ENCODE results near the gene SBK3. TPM values are rescaled to one million over a fixed set of nuclear protein-coding genes. Genes with fewer than 3 reads are reported as not detected.

Gene SBK3, protein sequence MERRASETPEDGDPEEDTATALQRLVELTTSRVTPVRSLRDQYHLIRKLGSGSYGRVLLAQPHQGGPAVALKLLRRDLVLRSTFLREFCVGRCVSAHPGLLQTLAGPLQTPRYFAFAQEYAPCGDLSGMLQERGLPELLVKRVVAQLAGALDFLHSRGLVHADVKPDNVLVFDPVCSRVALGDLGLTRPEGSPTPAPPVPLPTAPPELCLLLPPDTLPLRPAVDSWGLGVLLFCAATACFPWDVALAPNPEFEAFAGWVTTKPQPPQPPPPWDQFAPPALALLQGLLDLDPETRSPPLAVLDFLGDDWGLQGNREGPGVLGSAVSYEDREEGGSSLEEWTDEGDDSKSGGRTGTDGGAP
- total RNA-seq: 0.09 TPM in 1 of 2 replicates, not detected in the other

GRCh38 chr19:55545443-55545842, at the start of gene SBK3:
Gene SBK3, minus strand, starts transcription at chr19:55545543. Its CDS starts 0 bp downstream, at chr19:55545543.

DNA sequence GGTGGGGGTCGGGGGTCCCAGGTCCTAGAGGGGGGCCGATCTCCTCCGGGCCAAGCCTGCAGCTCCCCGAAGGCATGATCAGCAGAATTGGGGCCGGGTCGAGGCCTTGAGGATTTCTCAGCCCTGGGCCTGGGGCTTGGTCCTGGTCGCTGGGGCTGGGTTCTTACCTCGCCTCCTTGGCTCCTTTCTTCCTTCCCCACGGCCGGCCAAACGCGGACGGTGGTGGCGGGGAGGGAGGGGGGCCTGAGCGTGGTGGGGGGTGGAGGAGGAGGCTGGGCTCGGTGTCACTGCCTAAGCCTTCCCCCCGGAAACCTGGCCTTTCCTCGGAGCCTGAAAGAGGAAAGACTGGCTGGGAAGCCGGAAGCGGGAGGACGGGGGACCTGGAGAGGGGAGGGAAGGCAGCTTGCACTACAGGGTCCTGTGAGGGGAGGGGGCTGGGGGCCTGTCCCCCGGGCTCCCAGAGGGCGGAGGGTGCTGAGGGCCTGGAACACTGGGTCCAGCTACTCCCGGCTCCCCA, 35.3 kb upstream of the SBK3 start, which contains the start of gene ZNF579:
ZNF579 (minus strand) TSS at position 221 of the 517 bp plus-strand sequence. CDS start 1,209 bp downstream, outside the sequence.

GRCh38 chr19:55536951-55537740, 8.2 kb downstream of the SBK3 start, which contains the start of gene SBK2:
Gene SBK2, minus strand, starts transcription at chr19:55537133. Its CDS starts 839 bp downstream, at chr19:55536294.

Other genes with a start within 250 kb of the SBK3 start
- gene TMEM150B, start 220.2 kb downstream of the SBK3 start, total RNA-seq: not detected in 2 replicates
- 8.1 and 8.4 TPM in 2 replicates for gene KMT5C, start 205.7 kb downstream of the SBK3 start, total RNA-seq
- under 0.01 TPM in 1 of 2 replicates, not detected in the other for gene COX6B2, start 190.8 kb downstream of the SBK3 start, total RNA-seq
- gene GARIN5B, start 182.3 kb downstream of the SBK3 start, total RNA-seq: not detected in 2 replicates
- 5.4 and 8.0 TPM in 2 replicates for gene IL11, start 175.1 kb downstream of the SBK3 start, total RNA-seq
- gene TMEM190, start 168.7 kb downstream of the SBK3 start, total RNA-seq: 0.28 TPM in 1 of 2 replicates, not detected in the other
- gene TMEM238, start 161.3 kb downstream of the SBK3 start, total RNA-seq: 0.14 and 0.18 TPM in 2 replicates
- 239 and 254 TPM in 2 replicates for gene RPL28, start 159.6 kb downstream of the SBK3 start, total RNA-seq
- 26.6 and 57.3 TPM in 2 replicates for gene UBE2S, start 137.8 kb downstream of the SBK3 start, total RNA-seq
- gene SHISA7, start 102.2 kb downstream of the SBK3 start, total RNA-seq: not detected in 2 replicates
- 44.5 and 55.9 TPM in 2 replicates for gene ISOC2, start 83.9 kb downstream of the SBK3 start, total RNA-seq
- not detected in 2 replicates for gene C19orf85, start 80.8 kb downstream of the SBK3 start, total RNA-seq
- gene ZNF628, start 68.9 kb downstream of the SBK3 start, total RNA-seq: 0.57 and 1.3 TPM in 2 replicates
- gene NAT14, start 60.4 kb downstream of the SBK3 start, total RNA-seq: 14.9 and 20.9 TPM in 2 replicates
- 5.4 and 18.1 TPM in 2 replicates for gene SSC5D, start 57.1 kb downstream of the SBK3 start, total RNA-seq
- gene SBK2, start 8.4 kb downstream of the SBK3 start, total RNA-seq: not detected in 2 replicates
- gene ZNF579, start 35.3 kb upstream of the SBK3 start, total RNA-seq: 2.1 and 2.8 TPM in 2 replicates
- 1.6 and 2.7 TPM in 2 replicates for gene FIZ1, start 54.0 kb upstream of the SBK3 start, total RNA-seq
- gene ZNF524, start 54.7 kb upstream of the SBK3 start, total RNA-seq: 9.1 and 9.5 TPM in 2 replicates
- 0.43 and 0.55 TPM in 2 replicates for gene ZNF865, start 60.1 kb upstream of the SBK3 start, total RNA-seq
- gene ZNF784, start 79.0 kb upstream of the SBK3 start, total RNA-seq: 3.8 and 4.0 TPM in 2 replicates
- 4.4 and 5.4 TPM in 2 replicates for gene ZNF580, start 95.5 kb upstream of the SBK3 start, total RNA-seq
- 23.9 and 25.7 TPM in 2 replicates for gene ZNF581, start 98.1 kb upstream of the SBK3 start, total RNA-seq
- 5.3 and 6.2 TPM in 2 replicates for gene CCDC106, start 102.7 kb upstream of the SBK3 start, total RNA-seq
- 76.8 and 86.0 TPM in 2 replicates for gene U2AF2, start 109.5 kb upstream of the SBK3 start, total RNA-seq
- gene EPN1, start 129.7 kb upstream of the SBK3 start, total RNA-seq: 27.3 and 35.7 TPM in 2 replicates
- gene NLRP9, start 192.9 kb upstream of the SBK3 start, total RNA-seq: not detected in 2 replicates
- gene RFPL4A, start 213.6 kb upstream of the SBK3 start, total RNA-seq: not detected in 2 replicates
- gene RFPL4AL1, start 223.6 kb upstream of the SBK3 start, total RNA-seq: not detected in 2 replicates

Data from smooth muscle cell of bladder (primary cell).